C4-2B (cell line): ENCODE measurements around the gene BMP7.

Experiments used
- ZFX ChIP-seq: fragments of 450-650 bp; IDR thresholded peaks from 2 replicates; pipeline ENCODE4 v1.6.1; 2017
- TF ChIP-seq, protein P1 (sequence below): fragments of 450-650 bp; conservative IDR thresholded peaks from 2 replicates; pipeline ENCODE4 v1.5.1; 2017; ENCODE audit warnings: mild to moderate bottlenecking

GRCh38 chr20:57134804-57135203 is 131.6 kb downstream of the BMP7 start:
- TF ChIP-seq, protein P1, sequence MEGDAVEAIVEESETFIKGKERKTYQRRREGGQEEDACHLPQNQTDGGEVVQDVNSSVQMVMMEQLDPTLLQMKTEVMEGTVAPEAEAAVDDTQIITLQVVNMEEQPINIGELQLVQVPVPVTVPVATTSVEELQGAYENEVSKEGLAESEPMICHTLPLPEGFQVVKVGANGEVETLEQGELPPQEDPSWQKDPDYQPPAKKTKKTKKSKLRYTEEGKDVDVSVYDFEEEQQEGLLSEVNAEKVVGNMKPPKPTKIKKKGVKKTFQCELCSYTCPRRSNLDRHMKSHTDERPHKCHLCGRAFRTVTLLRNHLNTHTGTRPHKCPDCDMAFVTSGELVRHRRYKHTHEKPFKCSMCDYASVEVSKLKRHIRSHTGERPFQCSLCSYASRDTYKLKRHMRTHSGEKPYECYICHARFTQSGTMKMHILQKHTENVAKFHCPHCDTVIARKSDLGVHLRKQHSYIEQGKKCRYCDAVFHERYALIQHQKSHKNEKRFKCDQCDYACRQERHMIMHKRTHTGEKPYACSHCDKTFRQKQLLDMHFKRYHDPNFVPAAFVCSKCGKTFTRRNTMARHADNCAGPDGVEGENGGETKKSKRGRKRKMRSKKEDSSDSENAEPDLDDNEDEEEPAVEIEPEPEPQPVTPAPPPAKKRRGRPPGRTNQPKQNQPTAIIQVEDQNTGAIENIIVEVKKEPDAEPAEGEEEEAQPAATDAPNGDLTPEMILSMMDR, result no peak
- no peak for TF ChIP-seq ZFX
